ENCODE measurements around the gene CDH13.

Gene CDH13

GRCh38 chr16:83029467-83029866, 402.7 kb downstream of the CDH13 start (continued):
- TF ChIP-seq PRDM4 (tag by site-specific recombination; IDR thresholded peaks at IDR 0.05), result no peak
- no peak for TF ChIP-seq ZNF121 (tag by site-specific recombination; IDR thresholded peaks at IDR 0.05)
- TF ChIP-seq ZNF335 (tag by site-specific recombination; conservative IDR thresholded peaks at IDR 0.05), result no peak
- no peak for TF ChIP-seq ZNF580 (tag by site-specific recombination; IDR thresholded peaks at IDR 0.05)

GRCh38 chr16:83031524-83031923, 404.8 kb downstream of the CDH13 start:
- H3K9me3 ChIP-seq (ENCODE audit: control insufficient read depth, insufficient read depth, low read depth, low read length), result no peaks in the 10 kb centered on the region
- no peak overlapping the region for H3K27ac ChIP-seq (ENCODE audit: extremely low read depth, low read depth, low read length)
- CTCF ChIA-PET, result no interaction called here
- POLR2A ChIA-PET, result no interaction called here
- H3K36me3 ChIP-seq (ENCODE audit: control insufficient read depth in 2 of 2, insufficient read depth in 1 of 2, low read length in 2 of 2), result no peaks in the 10 kb centered on the region
- TF ChIP-seq ZNF510 (tag by site-specific recombination; IDR thresholded peaks at IDR 0.05; ENCODE audit: insufficient replicate concordance) (no peak), ZBTB21 (tag by site-specific recombination; IDR thresholded peaks at IDR 0.05) (no peak), ZNF558 (tag by site-specific recombination; IDR thresholded peaks at IDR 0.05) (no peak)
- no peaks in the 10 kb centered on the region for H3K4me1 ChIP-seq (ENCODE audit: control insufficient read depth, insufficient read depth, low read length)
- H3K4me3 ChIP-seq (ENCODE audit: low read depth, low read length), result no peak overlapping the region

- Histone ChIP-seq H3K9me3 (ENCODE audit: control insufficient read depth, insufficient read depth, low read depth, low read length) (no peaks in the 10 kb centered on the region), H3K27ac (ENCODE audit: extremely low read depth, low read depth, low read length) (no peak overlapping the region), H3K4me1 (ENCODE audit: control insufficient read depth, insufficient read depth, low read length) (no peaks in the 10 kb centered on the region), H3K36me3 (ENCODE audit: control insufficient read depth in 2 of 2, insufficient read depth in 1 of 2, low read length in 2 of 2) (no peaks in the 10 kb centered on the region), H3K4me3 (ENCODE audit: low read depth, low read length) (no peak overlapping the region)
- TF ChIP-seq KLF9 (tag by site-specific recombination; IDR thresholded peaks at IDR 0.05; ENCODE audit: low read depth) (no peak), OSR2 (tag by site-specific recombination; IDR thresholded peaks at IDR 0.05) (no peak), ZNF629 (tag by site-specific recombination; IDR thresholded peaks at IDR 0.05) (no peak), ZNF785 (tag by site-specific recombination; IDR thresholded peaks at IDR 0.05) (no peak), ZNF19 (tag by site-specific recombination; IDR thresholded peaks at IDR 0.05; ENCODE audit: low read depth) (no peak), GLIS1 (tag by site-specific recombination; IDR thresholded peaks at IDR 0.05) (no peak), ZBTB21 (tag by site-specific recombination; IDR thresholded peaks at IDR 0.05) (no peak), ZBTB49 (tag by site-specific recombination; IDR thresholded peaks at IDR 0.05; ENCODE audit: low read depth) (no peak)
- ChIA-PET POLR2A (no interaction called here), CTCF (no interaction called here)
These were observed 410.3 kb downstream of the CDH13 start for GRCh38 chr16:83037102-83037501.

- TF ChIP-seq ZIC2 (tag by site-specific recombination; IDR thresholded peaks at IDR 0.05) (no peak), ZEB2 (tag by site-specific recombination; IDR thresholded peaks at IDR 0.05) (no peak), HOXC10 (CRISPR knock-in tag; IDR thresholded peaks at IDR 0.05) (no peak), ZNF521 (tag by site-specific recombination; IDR thresholded peaks at IDR 0.05) (no peak), ZNF677 (tag by site-specific recombination; IDR thresholded peaks at IDR 0.05) (no peak), ZNF514 (tag by site-specific recombination; IDR thresholded peaks at IDR 0.05) (no peak), MEIS1 (CRISPR knock-in tag; IDR thresholded peaks at IDR 0.05; ENCODE audit: borderline replicate concordance) (no peak), ZNF623 (tag by site-specific recombination; IDR thresholded peaks at IDR 0.05) (no peak), ZNF837 (tag by site-specific recombination; IDR thresholded peaks at IDR 0.05) (no peak)
- H3K9me3 ChIP-seq (ENCODE audit: control insufficient read depth, insufficient read depth, low read depth, low read length), result no peaks in the 10 kb centered on the region
- no peak overlapping the region for H3K4me3 ChIP-seq (ENCODE audit: low read depth, low read length)
- H3K27ac ChIP-seq (ENCODE audit: extremely low read depth, low read depth, low read length), result no peak overlapping the region
- no peaks in the 10 kb centered on the region for H3K4me1 ChIP-seq (ENCODE audit: control insufficient read depth, insufficient read depth, low read length)
- CTCF ChIA-PET, result no interaction called here
- no peaks in the 10 kb centered on the region for H3K36me3 ChIP-seq (ENCODE audit: control insufficient read depth in 2 of 2, insufficient read depth in 1 of 2, low read length in 2 of 2)
- POLR2A ChIA-PET, result no interaction called here
These were observed 411.1 kb downstream of the CDH13 start for GRCh38 chr16:83037884-83038283.

Data from HEK293 (cell line).